Activated CD4-positive, alpha-beta T cell treated with anti-CD3 and anti-CD28 coated beads, Interleukin-2, Interleukin-4, amounts not matched to agents 100 ng/mL and 50 ng/mL, durations not matched to agents 16 hours and 8 hours (primary cell): Measurements from ENCODE around the gene RRAGB.
A peak's percentile ranks its signal among the peaks of the same experiment; 100 is the strongest.
"Not testable (repeated sequence)": the region's sequence is repeated elsewhere in the genome, so short reads cannot be mapped to it uniquely, and the experiment has no call there.

ENCODE experiments used
- DNase-seq: peaks from one replicate; pipeline ENCODE4 v3.0.0-alpha.2; 2020; ENCODE audit warnings: low spot score

The RRAGB gene, protein sequence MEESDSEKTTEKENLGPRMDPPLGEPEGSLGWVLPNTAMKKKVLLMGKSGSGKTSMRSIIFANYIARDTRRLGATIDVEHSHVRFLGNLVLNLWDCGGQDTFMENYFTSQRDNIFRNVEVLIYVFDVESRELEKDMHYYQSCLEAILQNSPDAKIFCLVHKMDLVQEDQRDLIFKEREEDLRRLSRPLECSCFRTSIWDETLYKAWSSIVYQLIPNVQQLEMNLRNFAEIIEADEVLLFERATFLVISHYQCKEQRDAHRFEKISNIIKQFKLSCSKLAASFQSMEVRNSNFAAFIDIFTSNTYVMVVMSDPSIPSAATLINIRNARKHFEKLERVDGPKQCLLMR

DNA sequence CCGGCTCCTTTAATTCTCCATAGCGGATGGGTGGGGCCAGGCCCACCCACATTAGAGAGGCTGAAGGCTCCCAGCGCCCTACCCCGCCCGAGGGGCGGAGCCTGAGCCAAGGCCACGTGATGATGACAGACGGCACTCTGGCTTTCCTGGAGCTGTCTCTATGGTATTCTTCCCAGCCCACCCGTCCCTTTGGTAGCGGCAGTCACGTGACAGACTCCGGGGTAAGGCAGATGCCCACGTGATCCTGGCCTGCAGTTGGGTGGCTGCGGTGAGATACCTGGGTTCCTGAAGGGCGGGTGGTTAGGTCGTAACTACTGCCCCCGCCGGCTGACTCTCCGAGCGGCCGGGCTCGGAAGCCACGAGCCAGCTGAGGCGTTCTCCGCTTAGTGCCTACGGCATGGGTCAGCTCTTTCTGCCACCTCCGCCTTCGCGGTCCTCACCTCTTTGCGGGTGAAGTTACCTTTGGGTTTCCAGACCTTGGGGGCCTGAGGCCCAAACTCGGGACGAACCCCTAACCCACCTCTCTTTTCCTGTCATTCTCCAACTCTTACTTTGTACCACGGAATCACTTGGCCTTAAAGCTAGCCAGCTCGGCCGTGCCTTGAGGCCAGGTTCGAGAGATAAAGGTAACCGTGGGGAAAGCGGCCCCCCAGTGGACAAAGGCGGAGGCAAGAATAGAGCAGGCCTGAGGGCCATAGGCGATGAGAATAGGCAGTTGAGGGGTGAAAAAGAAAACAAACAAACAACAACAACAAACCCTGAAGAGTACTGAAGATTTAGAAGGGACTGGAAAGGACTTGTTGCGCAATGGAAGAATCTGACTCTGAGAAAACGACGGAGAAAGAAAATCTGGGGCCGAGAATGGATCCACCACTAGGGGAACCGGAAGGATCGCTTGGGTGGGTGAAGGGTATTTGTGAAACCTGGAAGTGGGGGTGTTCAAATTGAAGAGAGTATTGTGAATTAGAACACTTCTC is at the start of gene RRAGB:
Gene RRAGB, plus strand, starts transcription at position 229 of the 977 bp plus-strand sequence. Its CDS starts 579 bp downstream, at position 808.
- DNase-seq = peak; percentile 90

DNA sequence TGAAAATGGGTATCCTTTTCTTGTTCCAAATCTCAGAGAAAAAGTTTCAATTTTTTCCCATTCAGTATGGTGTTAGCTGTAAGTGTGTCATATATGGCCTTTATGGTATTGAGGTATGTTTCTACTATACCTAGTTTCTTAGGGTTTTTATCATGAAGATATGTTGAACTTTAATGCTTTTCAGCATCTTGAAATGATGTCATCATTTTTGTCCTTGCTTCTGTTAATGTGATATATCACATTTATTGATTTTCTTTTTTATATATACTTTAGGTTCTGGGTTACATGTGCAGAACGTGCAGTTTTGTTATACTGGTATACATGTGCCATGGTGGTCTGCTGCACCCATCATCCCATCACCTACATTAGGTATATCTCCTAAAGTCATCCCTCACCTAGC is 49.5 kb upstream of the RRAGB start:
- DNase-seq = no peak

DNA sequence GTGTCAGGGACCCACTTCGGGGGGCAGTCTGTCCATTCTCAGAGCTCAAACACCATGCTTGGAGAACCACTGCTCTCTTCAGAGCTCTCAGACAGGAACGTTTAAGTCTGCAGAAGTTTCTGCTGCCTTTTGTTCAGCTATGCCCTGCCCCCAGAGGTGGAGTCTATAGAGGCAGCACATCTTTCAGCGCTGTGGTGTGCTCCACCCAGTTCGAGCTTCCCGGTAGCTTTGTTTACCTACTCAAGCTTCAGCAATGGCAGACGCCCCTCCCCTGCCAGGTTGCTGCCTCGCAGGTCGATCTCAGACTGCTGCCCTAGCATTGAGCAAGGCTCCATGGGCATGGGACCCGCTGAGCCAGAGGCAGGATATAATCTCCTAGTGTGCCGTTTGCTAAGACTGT is 29.0 kb upstream of the RRAGB start:
- not testable (repeated sequence) for DNase-seq

DNA sequence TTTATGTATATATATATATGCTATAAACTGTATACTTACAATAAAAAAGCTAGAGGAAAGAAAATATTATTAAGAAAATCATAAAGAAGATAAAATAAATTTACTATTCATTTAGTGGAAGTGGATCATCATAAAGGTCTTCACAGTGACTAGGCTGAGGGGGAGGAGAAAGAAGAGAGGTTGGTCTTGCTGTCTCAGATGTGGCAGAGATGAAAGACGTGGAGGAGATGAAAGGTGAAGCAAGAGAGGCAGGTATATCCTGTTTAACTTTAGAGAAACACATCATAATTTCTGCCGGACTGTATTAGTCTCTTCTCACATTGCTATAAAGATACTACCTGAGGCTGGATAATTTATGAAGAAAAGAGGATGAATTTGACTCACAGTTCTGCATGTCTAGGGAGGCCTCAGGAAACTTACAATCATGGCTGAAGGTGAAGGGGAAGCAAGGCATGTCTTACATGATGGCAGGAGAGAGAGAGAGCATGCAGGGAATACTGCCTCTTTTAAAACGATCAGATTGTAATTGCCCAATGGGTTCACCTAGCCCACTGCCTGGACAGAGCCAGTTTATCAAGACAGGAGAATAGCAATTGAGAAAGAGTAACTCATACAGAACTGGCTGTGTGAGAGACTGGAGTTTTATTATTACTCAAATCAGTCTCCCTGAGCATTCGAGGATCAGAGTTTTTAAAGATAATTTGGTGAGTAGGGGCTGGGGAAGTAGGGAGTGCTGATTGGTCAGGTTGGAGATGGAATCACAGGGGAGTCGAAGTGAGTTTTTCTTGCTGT is 22.1 kb upstream of the RRAGB start:
- no peak for DNase-seq

DNA sequence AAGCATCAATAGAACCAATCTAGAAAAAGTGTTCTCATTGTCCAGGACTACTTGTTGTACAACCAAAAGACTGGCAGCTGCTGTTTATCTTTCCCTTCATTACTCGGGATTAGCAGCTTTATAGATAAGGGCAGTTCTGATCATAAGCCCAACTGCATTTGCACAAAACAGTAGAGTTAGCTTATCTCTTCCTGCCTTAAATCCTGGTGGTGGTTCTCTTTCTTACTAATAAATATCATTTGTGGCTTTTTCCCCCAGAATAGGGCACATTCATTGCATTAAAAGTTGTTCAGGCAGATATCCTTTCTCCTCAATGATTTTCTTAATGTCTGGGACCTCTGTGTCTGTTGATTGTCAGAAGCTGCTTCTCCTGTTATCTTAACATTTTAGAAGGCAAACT is 20.2 kb upstream of the RRAGB start:
- DNase-seq = no peak

DNA sequence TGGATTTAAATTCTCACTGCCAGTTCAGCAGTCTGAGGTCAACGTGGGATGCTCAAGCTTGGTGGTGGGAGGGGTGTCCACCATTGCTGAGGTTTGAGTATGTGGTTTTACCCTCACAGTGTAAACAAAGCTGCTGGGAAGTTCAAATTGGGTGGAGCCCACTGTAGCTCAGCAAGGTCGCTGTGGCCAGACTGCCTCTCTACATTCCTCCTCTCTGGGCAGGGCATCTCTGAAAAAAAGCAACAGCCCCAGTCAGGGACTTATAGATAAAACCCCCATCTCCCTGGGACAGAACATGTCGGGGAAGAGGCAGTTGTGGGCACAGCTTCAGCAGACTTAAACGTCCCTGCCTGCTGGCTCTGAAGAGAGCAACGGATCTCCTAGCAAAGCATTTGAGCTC is 14.9 kb upstream of the RRAGB start:
- no peak for DNase-seq

DNA sequence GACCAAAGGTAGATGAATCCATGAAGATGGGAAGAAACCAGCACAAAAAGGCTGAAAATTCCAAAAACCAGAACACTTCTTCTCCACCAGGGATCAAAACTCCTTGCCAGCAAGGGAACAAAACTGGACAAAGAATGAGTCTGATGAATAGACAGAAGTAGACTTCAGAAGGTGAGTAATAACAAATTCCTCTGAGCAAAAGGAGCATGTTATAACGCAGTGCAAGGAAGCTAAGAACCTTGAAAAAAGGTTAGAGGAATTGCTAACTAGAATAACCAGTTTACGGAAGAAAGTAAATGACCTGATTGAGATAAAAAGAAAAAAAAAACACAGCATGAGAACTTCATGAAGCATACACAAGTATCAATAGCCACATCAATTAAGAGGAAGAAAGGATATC is 14.1 kb upstream of the RRAGB start:
- DNase-seq = not testable (repeated sequence)

DNA sequence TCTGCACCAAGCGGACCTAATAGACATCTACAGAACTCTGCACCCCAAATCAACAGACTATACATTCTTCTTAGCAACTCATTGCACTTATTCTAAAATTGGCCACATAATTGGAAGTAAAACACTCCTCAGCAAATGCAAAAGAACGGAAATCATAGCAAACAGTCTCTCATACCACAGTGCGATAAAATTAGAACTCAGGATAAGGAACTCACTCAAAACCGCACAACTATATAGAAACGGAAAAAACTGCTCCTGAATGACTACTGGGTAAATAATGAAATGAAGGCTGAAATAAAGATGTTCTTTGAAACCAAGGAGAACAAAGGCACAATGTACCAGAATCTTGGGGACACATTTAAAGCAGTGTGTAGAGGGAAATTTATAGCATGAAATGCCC is 12.5 kb upstream of the RRAGB start:
- DNase-seq = not testable (repeated sequence)

DNA sequence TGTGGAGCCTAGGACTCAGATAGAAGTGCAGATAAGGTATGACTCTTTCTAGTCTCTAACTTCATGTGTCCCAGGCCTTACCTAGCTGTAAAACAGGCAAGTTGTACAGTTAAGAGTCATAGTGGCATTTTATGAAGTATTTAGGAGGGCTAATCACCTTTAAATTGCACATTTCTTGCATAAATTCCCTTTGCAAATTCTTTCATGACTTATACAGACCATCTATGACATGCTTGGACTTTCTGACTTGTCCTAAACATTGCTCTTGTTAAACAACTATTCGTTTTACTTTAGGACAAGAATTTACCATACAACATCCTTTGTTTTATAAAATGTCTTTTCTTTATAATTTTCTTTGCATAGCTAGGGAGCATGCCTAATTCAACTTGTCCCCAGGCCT is 7.8 kb upstream of the RRAGB start:
- DNase-seq = no peak

DNA sequence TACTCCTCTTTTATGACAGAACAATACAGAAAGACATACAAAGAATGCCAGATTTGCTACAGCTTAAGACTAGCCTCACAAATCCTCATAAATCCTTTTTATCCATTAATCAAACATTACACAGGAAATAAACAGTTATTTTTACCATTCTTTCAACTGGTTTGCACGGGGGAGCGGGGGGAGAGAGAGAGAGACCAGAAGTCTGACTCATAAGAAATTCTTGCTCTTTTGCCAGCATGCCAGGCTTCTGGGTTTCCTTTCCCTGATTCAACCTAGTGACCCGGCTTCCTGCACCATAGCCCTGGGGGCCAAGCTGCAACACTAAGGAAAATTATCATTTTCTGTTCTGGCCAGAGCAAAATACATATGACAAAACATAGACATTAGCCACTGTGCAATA is 6.8 kb upstream of the RRAGB start:
- DNase-seq = no peak

DNA sequence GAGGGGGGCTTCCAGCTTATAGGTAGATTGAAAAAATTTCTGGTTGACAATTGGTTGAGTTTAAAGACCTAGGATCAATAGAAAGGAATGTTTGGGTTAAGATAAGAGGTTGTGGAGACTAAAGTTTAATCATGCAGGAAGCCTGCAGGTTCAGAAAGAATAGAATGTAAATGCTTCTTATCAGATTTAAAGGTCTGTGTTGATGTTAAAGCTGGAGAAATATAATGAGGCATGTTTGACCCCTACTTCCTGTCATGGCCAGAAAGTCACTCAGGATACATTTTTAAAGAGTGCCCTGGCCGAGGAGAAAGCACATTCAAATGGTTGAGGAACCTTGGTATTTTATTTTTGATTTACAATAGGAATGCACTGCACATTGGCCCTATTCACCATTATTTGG is 3.9 kb upstream of the RRAGB start:
- DNase-seq = no peak

DNA sequence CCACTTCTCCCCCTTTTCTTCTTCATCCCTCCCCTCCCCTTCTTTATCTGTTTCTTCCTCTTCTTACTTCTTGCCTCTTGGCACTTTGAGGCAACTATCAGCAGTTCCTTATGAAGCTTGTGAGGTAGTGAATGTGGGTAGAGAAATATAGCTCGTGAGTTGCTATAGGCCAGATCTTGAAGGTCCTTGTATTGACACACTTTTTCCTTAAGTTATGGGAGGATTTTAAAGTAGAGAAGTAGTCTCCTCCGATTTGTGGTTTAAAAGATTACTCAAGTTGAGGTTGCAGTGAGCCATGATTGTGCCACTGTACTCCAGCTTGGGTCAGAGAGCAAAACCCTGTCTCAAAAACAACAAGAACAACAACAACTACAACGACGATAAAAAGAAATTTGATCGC is 3.4 kb upstream of the RRAGB start:
- no peak for DNase-seq

DNA sequence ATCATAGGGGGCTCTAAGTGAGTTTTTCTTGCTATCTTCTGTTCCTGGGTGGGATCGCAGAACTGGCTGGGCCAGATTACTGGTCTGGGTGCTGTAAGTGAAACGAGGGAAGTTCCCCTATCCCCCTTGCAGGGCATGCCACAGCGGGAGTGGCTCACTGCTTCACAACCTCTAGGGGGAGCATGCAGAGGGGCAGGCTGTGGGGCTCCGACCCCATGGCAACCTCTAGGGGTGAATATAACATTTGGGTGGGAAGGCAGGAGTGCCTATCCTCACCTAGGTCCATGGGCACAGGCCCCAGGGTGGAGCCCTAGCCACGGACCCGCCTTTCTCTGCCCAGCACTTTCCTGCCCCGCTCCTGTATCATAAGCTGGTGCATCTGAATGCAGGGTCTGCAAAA is 1.7 kb upstream of the RRAGB start:
- DNase-seq = no peak

DNA sequence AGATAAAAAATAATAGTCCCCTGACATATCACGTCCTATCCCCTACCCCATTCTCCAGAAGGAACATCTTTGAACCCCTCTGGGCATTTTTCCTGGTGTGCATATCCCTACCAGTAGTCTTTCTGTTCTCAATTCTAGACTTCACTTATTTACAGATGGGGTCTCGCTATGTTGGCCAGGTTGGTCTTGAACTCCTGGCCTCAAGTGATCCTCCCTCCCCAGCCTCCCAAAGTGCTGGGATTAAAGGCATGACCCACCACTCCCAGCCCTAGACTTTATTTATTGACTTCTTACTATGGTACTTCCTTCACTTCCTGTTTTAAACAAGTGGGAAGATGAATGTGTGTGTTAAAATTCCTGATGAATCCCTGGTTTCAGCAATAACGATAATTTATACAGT is 612 bp upstream of the RRAGB start:
- no peak for DNase-seq

DNA sequence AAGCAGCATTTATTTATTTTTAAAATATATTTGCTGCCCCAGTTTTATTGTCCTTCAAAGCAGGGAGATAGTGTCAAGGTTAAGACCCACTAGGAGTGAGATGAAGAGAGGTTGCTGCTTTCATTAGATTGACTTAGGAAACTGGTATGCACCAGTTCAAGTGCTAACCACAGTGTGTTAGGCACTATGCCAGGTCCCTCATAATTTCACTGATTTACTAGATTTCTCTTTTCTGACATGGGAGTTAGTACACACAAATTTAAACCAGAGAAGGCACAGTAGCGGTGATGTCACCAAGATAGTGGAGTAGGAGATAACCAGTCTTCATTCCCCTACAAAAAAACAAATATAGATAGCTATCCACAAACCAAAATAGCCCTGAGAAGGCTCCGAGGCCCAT is 14.3 kb downstream of the RRAGB start:
- DNase-seq = no peak

DNA sequence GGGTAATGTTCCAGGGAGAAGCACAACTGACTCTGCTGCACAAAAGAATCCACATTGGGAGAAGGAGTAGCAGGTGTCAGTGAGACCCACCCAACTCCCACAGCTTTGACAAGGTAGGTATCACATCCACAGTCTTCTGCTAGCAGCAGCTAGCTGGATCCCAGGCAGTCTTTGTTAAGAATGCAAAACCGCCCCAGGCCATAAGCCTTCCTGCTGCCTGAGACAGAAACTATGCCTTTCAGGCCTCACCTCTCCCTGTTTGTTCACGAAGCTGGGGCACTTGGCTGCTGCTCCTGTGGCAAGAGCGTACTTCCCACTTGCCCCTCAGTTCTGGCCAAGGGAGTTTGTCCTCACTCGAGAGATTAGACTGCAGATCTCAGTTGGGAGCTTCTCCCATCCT is 21.4 kb downstream of the RRAGB start:
- no peak for DNase-seq

DNA sequence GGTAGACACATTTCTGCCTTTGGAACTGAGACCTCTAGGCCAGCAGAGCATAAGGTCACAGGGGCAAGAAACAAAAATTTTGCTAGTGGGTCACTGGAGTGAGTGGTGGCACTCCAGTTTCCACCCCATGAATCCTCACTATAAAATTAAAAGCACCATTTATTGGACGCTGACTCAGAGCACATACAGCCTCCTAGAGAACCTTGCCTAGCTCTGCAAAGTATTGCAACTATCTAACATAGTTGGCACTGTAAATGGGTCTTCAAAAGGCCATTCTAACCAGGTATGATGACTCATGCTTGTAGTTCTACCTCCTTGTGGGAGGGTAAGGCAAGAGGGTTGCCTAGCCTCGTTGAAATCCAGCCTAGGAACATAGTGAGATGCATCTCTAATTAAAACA is 25.1 kb downstream of the RRAGB start:
- no peak for DNase-seq

DNA sequence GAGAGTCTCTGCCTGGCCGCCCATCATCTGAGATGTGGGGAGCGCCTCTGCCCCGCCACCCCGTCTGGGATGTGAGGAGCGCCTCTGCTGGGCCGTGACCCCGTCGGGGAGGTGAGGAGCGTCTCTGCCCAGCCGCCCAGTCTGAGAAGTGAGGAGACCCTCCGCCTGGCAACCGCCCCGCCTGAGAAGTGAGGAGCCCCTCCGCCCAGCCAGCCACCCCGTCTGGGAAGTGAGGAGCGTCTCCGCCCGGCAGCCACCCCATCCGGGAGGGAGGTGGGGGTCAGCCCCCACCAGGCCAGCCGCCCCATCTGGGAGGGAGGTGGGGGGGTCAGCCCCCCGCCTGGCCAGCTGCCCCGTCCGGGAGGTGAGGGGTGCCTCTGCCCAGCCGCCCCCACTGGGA is 30.9 kb downstream of the RRAGB start:
- DNase-seq = not testable (repeated sequence)

DNA sequence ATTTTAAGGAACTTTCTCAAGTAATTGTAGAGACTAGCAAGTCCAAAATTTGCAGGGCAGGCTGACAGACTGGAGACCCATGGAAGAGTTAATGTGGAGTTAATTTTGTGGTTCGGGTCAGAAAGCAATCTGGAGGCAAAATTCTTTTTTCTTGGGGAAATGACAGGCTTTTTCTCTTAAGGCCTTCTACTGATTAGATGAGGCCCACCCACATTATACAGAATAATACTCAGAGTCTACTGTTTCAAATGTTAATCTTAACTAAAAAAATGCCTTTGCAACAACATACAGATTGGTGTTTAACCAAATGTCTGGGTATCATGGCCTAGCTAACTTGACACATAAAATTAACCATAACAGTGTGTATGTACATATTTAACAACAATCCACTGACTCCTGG is 32.7 kb downstream of the RRAGB start:
- no peak for DNase-seq

DNA sequence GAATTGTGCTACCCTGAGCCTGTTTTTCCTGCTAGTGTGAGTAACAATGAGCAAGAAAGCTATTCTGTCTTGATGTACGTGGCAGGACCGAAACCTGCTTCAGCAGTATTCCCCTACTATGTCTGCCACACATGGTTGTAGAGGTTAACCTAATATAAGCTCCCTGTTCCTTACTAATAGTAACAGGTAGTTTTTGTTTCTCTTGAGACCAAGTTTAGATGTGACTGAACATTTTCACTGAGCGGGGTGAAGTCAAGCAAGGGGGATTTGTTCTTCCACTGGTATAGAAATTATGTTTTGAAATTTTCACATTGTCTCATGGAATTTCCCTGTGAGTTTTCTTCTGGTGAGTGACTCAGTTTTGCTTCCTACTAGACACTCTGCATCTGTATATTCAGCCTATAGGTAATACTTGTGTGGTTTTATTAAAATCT is 37.3 kb downstream of the RRAGB start:
- DNase-seq = peak; percentile 4

DNA sequence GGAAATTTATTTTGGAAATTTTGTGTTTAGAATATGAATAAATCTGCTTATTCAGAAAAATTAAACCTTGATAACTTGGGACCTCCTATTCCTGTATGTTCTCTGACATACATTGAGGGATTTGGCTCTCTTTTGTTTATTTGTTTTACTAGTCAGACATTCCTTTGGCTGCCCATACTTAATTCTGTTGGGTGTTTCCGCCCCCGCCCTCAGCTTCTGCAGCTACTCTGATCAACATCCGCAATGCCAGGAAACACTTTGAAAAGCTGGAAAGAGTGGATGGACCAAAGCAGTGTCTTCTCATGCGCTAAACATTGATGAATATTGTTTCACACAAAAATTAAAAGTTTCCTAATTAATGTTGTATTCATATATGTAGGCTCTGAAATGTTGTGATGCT is 40.5 kb downstream of the RRAGB start:
- no peak for DNase-seq

DNA sequence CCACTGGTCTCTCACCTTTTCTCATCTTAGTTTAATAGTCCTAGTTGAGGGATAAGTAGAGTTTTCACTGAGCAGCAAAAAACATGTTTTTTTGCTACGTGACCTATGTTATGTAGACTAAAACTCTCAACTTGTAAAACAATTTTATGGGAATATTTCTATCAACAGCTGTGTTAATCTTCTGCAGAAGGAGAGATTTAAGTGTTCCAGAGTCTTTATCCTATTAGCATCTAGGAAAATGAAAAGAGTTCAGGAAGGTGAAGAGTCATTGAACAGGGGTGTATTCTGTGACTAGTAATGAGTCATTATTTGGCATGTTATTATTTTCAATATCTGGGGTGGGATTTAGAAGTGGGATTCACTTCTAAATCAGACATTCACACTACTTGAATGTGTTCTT is 41.9 kb downstream of the RRAGB start:
- no peak for DNase-seq
